Naive thymus-derived CD4-positive, alpha-beta T cell (primary cell): ENCODE data around the gene TCF3. TPM values are rescaled to one million over a fixed set of nuclear protein-coding genes. Genes with fewer than 3 reads are reported as not detected.

Experiments used
- ATAC-seq: fragments of 150-1000 bp; cut with Tn5 transposase; 2 replicates; pipeline ENCODE4 v1.10.0; 2021; ENCODE audit warnings: mild to moderate bottlenecking, moderate library complexity
- CTCF ChIA-PET: fragments of 350-600 bp; sonication (Branson Sonifier 250); formaldehyde crosslinking; loops from one replicate; lab custom pipeline; 2021; ENCODE audit warnings: antibody characterized with exemption; lab: Charles Lee
- POLR2A ChIA-PET: fragments of 350-600 bp; sonication (Branson Sonifier 250); formaldehyde crosslinking; loops from one replicate; lab custom pipeline; 2021; ENCODE audit warnings: antibody characterized with exemption, inconsistent platforms; lab: Charles Lee
- DNase-seq, 9 donors: peaks; one replicate each; pipeline versions ENCODE4 v3.0.0 to v3.0.0-alpha.2; 2020 to 2022; ENCODE audit warnings: mixed read lengths in 1 of 9
- H3K27ac ChIP-seq: one replicate; pipeline ENCODE4 v1.7.0; 2013; ENCODE audit warnings: mild to moderate bottlenecking, low read depth, low read length, moderate library complexity
- H3K27me3 ChIP-seq, 2 donors: one replicate each; pipeline ENCODE4 v1.7.0; 2013; ENCODE audit warnings: low read length in 2 of 2, mild to moderate bottlenecking in 2 of 2, moderate library complexity in 2 of 2; ENCODE audit not compliant: control insufficient read depth in 2 of 2, insufficient read depth in 2 of 2
- H3K36me3 ChIP-seq, 3 experiments: 1 replicate in 2 of 3; 2 replicates in 1 of 3; pipeline ENCODE4 v1.7.0; 2013; ENCODE audit warnings: low read length in 3 of 3, mild to moderate bottlenecking in 3 of 3, moderate library complexity in 1 of 3; ENCODE audit not compliant: insufficient read depth in 3 of 3, control insufficient read depth in 2 of 3
- H3K4me1 ChIP-seq, 2 donors: one replicate each; pipeline ENCODE4 v1.7.0; 2013; ENCODE audit warnings: low read length in 2 of 2, mild to moderate bottlenecking in 2 of 2, moderate library complexity in 1 of 2; ENCODE audit not compliant: control insufficient read depth in 2 of 2, insufficient read depth in 2 of 2
- H3K4me3 ChIP-seq: 2 replicates; pipeline ENCODE4 v1.7.0; 2013; ENCODE audit warnings: mild to moderate bottlenecking, low read length
- H3K9me3 ChIP-seq, 3 experiments: 1 replicate in 2 of 3; 2 replicates in 1 of 3; pipeline ENCODE4 v1.7.0; 2013; ENCODE audit warnings: low read length in 3 of 3; ENCODE audit not compliant: control insufficient read depth in 2 of 3
- H3K27ac Mint-ChIP-seq, 9 donors: one replicate each; pipeline ENCODE4 v1.8.0; 2020 to 2022; ENCODE audit warnings: mixed read lengths in 9 of 9, mild to moderate bottlenecking in 8 of 9, moderate library complexity in 5 of 9, inconsistent platforms in 2 of 9
- H3K27me3 Mint-ChIP-seq, 5 donors: one replicate each; pipeline ENCODE4 v1.8.0; 2021 to 2022; ENCODE audit warnings: mixed read lengths in 5 of 5, mild to moderate bottlenecking in 1 of 5
- H3K36me3 Mint-ChIP-seq, 5 donors: one replicate each; pipeline ENCODE4 v1.8.0; 2020 to 2022; ENCODE audit warnings: mixed read lengths in 5 of 5, mild to moderate bottlenecking in 3 of 5, inconsistent platforms in 1 of 5
- H3K4me1 Mint-ChIP-seq, 7 donors: one replicate each; pipeline ENCODE4 v1.8.0; 2020 to 2022; ENCODE audit warnings: mixed read lengths in 7 of 7, mild to moderate bottlenecking in 3 of 7, inconsistent platforms in 1 of 7
- H3K4me3 Mint-ChIP-seq, 10 donors: one replicate each; pipeline ENCODE4 v1.8.0; 2020 to 2022; ENCODE audit warnings: mild to moderate bottlenecking in 10 of 10, mixed read lengths in 10 of 10, moderate library complexity in 6 of 10, inconsistent platforms in 2 of 10
- H3K9me3 Mint-ChIP-seq, 11 donors: one replicate each; pipeline ENCODE4 v1.8.0; 2020 to 2022; ENCODE audit warnings: mixed read lengths in 11 of 11, mild to moderate bottlenecking in 4 of 11, inconsistent platforms in 1 of 11, moderate library complexity in 1 of 11
- intact Hi-C, 2 donors: fragments of 100-400 bp; cut with micrococcal nuclease; formaldehyde crosslinking; loops; one replicate each; pipeline ENCODE4 v1.15.1; 2023
- polyA plus RNA-seq, 2 donors: library from polyadenylated mRNA; unstranded; fragments of 300-500 nt; fragmentation: Illumina TruSeq; gene quantifications; one replicate each; pipeline ENCODE4 v1.2.3, GENCODE V29; 2021
- total RNA-seq, 6 experiments: library from RNA in 5 of 6; stranded (reverse) in 5 of 6; gene quantifications; 1 replicate in 5 of 6; 2 replicates in 1 of 6; pipeline ENCODE4 v1.2.3 and lab custom pipeline; 2021 to 2026

The TCF3 gene
- total and polyA plus RNA-seq, 7 experiments from 2014 or later, result 5.8 to 83.6 (median 72.1) TPM

DNA sequence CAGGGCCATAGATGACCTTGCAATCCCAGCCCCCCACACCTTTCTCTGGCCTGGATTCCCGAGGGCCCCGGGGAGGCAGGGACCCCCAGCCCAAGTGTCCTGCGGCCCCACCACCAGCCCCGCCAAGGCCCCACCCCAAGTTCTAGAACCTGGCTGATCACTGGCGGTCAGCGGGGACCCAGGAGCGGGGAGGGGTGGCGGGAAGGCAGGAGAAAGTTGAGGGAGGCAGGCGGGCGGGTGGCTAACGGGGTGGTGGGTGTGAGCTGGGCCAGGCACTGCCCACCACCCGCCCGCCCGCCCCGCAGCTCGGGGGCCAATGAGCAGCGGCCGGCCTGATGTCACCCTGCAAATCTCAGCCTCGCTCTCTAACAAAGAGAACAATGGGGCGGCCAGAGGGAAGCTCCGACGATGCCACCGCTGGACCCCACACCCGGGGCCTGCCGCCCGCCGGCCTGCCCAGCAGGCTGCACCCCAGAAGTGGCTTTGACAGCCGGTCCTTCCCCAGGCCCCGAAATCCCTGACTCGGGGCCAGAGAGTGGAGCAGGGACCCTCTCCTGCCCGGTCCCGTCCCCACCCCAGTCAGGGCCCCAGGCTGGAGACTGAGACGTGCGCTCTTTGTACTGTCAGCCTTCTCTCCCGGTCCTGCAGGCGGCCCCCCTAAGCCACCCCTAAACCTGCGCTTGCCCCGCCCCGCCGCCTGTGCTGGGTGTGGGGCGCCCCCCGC is 85.9 kb downstream of the TCF3 start:
- H3K27me3 ChIP-seq, result no peaks in the 10 kb centered on the region
- no peak overlapping the region for H3K27ac Mint-ChIP-seq
- DNase-seq, result no peak
- no peaks in the 10 kb centered on the region for H3K36me3 ChIP-seq
- ChIA-PET POLR2A (no interaction called here), CTCF (no interaction called here)
- ATAC-seq, result no peak
- no peak overlapping the region for H3K4me3 ChIP-seq
- peaks cover 5 to 6% of the 10 kb centered on the region in 2 donors for H3K4me1 ChIP-seq
- intact Hi-C loops, result no loop called here
- H3K4me1 Mint-ChIP-seq, result peaks cover 0 to 8% (median 3%) of the 10 kb centered on the region in 7 donors
- H3K9me3 Mint-ChIP-seq, result peaks cover 0 to 2% (median 0%) of the 10 kb centered on the region in 11 donors
- H3K27ac ChIP-seq, result no peak overlapping the region
- peaks cover 0 to 32% (median 6%) of the 10 kb centered on the region in 5 donors for H3K27me3 Mint-ChIP-seq
- H3K36me3 Mint-ChIP-seq, result no peaks in the 10 kb centered on the region
- no peaks in the 10 kb centered on the region for H3K9me3 ChIP-seq
- peak overlapping the region in 3 of 10 donors; percentile 21 to 38 (median 21) for H3K4me3 Mint-ChIP-seq

DNA sequence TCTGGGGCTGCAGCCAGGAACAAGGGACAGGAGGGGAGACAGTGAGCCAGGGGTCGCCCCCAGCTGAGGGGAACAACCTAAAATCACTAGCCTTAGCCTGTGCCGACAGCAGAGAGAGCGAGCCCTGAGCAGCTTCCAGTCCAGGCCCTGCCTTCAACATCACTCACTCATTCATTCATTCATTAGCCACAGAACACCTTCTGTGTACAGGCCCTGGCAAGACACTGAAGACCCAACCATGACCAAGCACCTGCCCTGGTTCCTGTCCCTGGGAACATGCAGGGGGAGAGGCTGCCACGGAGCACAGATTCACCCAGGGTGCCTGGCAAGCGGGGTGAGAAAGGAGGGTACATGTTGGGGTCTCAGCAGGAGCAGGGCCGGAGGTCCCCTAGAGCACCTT is 89.2 kb downstream of the TCF3 start:
- peaks cover 0 to 4% (median 0%) of the 10 kb centered on the region in 7 donors for H3K4me1 Mint-ChIP-seq
- peaks cover 0 to 13% (median 0%) of the 10 kb centered on the region in 5 donors for H3K27me3 Mint-ChIP-seq
- no peak for DNase-seq
- H3K27ac Mint-ChIP-seq, result no peak overlapping the region
- POLR2A ChIA-PET, result no interaction called here
- Histone ChIP-seq H3K36me3 (no peaks in the 10 kb centered on the region), H3K27ac (no peak overlapping the region), H3K9me3 (no peaks in the 10 kb centered on the region), H3K4me3 (no peak overlapping the region), H3K4me1 (no peaks in the 10 kb centered on the region), H3K27me3 (no peaks in the 10 kb centered on the region)
- no peaks in the 10 kb centered on the region for H3K36me3 Mint-ChIP-seq
- CTCF ChIA-PET, result no interaction called here
- H3K4me3 Mint-ChIP-seq, result no peak overlapping the region
- H3K9me3 Mint-ChIP-seq, result peaks cover 0 to 2% (median 0%) of the 10 kb centered on the region in 11 donors
- no peak for ATAC-seq
- intact Hi-C loops, result no loop called here

DNA sequence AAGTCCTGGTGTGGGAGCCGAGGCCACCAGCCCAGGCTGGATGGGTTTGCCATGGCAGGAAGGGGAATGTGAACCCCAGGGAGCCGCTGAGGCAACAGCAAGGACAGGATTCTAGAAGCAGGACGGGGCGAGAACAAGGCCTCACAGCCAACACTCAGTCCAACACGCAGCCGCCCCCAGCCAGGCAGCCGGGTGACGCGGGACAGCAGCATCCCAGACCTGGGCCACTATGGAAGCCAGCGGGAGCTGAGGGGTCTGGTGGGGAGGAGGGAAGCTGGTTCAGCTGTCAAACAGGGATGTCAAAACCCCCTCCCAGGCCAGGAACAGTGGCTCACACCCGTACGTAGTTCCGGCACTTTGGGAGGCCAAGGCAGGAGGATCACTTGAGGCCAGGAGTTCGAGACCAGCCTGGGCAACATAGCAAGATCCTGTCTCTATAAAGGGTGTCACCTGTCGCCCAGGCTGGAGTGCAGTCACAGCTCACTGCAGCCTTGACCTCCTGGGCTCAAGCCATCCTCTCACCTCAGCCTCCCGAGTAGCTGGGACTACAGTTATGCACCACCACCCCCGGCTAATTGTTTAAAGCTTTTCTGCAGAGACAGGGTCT is 91.1 kb downstream of the TCF3 start:
- POLR2A ChIA-PET, result no interaction called here
- H3K4me1 Mint-ChIP-seq, result peaks cover 0 to 4% (median 0%) of the 10 kb centered on the region in 7 donors
- peaks cover 0 to 2% (median 0%) of the 10 kb centered on the region in 11 donors for H3K9me3 Mint-ChIP-seq

DNA sequence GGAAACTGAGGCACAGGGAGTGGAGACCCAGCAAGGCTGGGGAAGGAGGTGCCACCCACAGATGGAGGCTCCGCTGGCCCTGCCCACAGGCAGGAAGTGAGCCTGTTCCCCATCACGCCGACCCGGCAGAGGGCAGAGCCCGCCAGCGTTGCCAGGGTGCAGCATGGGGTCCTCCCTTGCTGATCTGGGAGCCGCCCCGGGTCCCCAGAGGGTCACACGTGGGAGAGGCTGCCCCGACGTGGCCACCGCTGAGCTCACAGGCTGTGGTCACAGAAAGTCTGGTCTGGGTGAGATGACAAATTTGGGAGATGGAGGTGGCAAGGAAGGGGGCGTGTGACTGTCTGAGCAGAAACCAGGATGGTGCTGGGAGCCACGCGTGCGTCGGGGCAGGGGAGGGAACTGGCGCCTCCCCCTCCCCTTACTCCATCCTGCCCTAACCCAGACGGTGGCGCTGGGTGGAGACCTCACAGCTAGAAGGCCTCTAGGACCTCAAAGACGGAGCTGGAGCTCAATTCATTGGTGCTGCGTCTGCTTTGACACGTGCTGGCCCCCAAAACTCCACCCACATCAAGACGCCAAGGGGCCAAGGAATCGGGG is 92.0 kb downstream of the TCF3 start:
- Histone ChIP-seq H3K36me3 (no peaks in the 10 kb centered on the region), H3K27ac (no peak overlapping the region), H3K4me1 (no peaks in the 10 kb centered on the region), H3K4me3 (no peak overlapping the region), H3K27me3 (no peaks in the 10 kb centered on the region), H3K9me3 (no peaks in the 10 kb centered on the region)
- intact Hi-C loops, result no loop called here
- ATAC-seq (no peak), DNase-seq (no peak)
- ChIA-PET POLR2A (no interaction called here), CTCF (no interaction called here)
- Mint-ChIP-seq H3K4me1 (peaks cover 0 to 4% (median 0%) of the 10 kb centered on the region in 7 donors), H3K36me3 (no peaks in the 10 kb centered on the region), H3K27me3 (peaks cover 0 to 7% (median 0%) of the 10 kb centered on the region in 5 donors), H3K27ac (no peak overlapping the region), H3K4me3 (no peak overlapping the region), H3K9me3 (peaks cover 0 to 2% (median 0%) of the 10 kb centered on the region in 11 donors)

More for the DNA sequence above, 91.1 kb downstream of the TCF3 start:
- Histone ChIP-seq H3K27me3 (no peaks in the 10 kb centered on the region), H3K9me3 (no peaks in the 10 kb centered on the region), H3K4me1 (no peaks in the 10 kb centered on the region), H3K27ac (no peak overlapping the region), H3K36me3 (no peaks in the 10 kb centered on the region), H3K4me3 (no peak overlapping the region)
- Mint-ChIP-seq H3K36me3 (no peaks in the 10 kb centered on the region), H3K27me3 (peaks cover 0 to 13% (median 0%) of the 10 kb centered on the region in 5 donors), H3K4me3 (no peak overlapping the region), H3K27ac (no peak overlapping the region)
- DNase-seq, result no peak
- intact Hi-C loops, result no loop called here
- no peak for ATAC-seq
- CTCF ChIA-PET, result no interaction called here

Other genes starting within 250 kb of the TCF3 start
- 100 to 1,000 TPM; 129 to 227 (median 144) TPM for gene DAZAP1, start 245.0 kb downstream of the TCF3 start, total RNA-seq
- 1 to 10 TPM; 5.0 to 5.7 TPM for gene DAZAP1, start 245.0 kb downstream of the TCF3 start, polyA plus RNA-seq
- gene RPS15, start 214.2 kb downstream of the TCF3 start, total RNA-seq, result 1,000 to 10,000 TPM; 1,300 to 2,097 (median 2,012) TPM
- 1,000 to 10,000 TPM; 3,657 to 3,761 TPM for gene RPS15, start 214.2 kb downstream of the TCF3 start, polyA plus RNA-seq
- gene APC2, start 202.5 kb downstream of the TCF3 start, total RNA-seq, result under 1 TPM; 0.05 to 0.24 (median 0.10) TPM
- under 1 TPM; 0.01 to 0.05 TPM for gene APC2, start 202.5 kb downstream of the TCF3 start, polyA plus RNA-seq
- gene C19orf25, start 173.4 kb downstream of the TCF3 start, total RNA-seq, result 10 to 100 TPM; 24.2 to 64.5 (median 44.6) TPM
- 10 to 100 TPM; 43.6 to 69.8 TPM for gene C19orf25, start 173.4 kb downstream of the TCF3 start, polyA plus RNA-seq
- 10 to 100 TPM in 1 of 5 experiments, 1 to 10 TPM in 3, under 1 TPM in 1; 0.87 to 10.8 (median 7.8) TPM for gene PCSK4, start 162.3 kb downstream of the TCF3 start, total RNA-seq
- under 1 TPM; 0.64 to 0.72 TPM for gene PCSK4, start 162.3 kb downstream of the TCF3 start, polyA plus RNA-seq
- 1 to 10 TPM; 1.6 to 5.3 (median 4.4) TPM for gene REEP6, start 161.4 kb downstream of the TCF3 start, total RNA-seq
- gene REEP6, start 161.4 kb downstream of the TCF3 start, polyA plus RNA-seq, result 1 to 10 TPM; 5.6 to 7.2 TPM
- 1 to 10 TPM; 3.6 to 9.9 (median 6.0) TPM for gene ADAMTSL5, start 139.6 kb downstream of the TCF3 start, total RNA-seq
- gene ADAMTSL5, start 139.6 kb downstream of the TCF3 start, polyA plus RNA-seq, result 1 to 10 TPM; 4.3 to 4.8 TPM
- not detected for gene PLK5, start 128.5 kb downstream of the TCF3 start, total RNA-seq
- gene PLK5, start 128.5 kb downstream of the TCF3 start, polyA plus RNA-seq, result not detected
- gene MEX3D, start 84.3 kb downstream of the TCF3 start, total RNA-seq, result 1 to 10 TPM; 2.1 to 8.3 (median 2.3) TPM
- not detected for gene MEX3D, start 84.3 kb downstream of the TCF3 start, polyA plus RNA-seq
- 10 to 100 TPM; 50.1 to 87.8 (median 64.6) TPM for gene MBD3, start 59.8 kb downstream of the TCF3 start, total RNA-seq
- 10 to 100 TPM in 1 of 2 donors, 1 to 10 TPM in 1; 9.1 to 23.1 TPM for gene MBD3, start 59.8 kb downstream of the TCF3 start, polyA plus RNA-seq
- gene UQCR11, start 47.2 kb downstream of the TCF3 start, total RNA-seq, result 100 to 1,000 TPM in 4 of 5 experiments, 10 to 100 TPM in 1; 94.3 to 170 (median 123) TPM
- gene UQCR11, start 47.2 kb downstream of the TCF3 start, polyA plus RNA-seq, result 100 to 1,000 TPM; 292 to 606 TPM
- not detected for gene ONECUT3, start 100.9 kb upstream of the TCF3 start, total RNA-seq
- not detected for gene ONECUT3, start 100.9 kb upstream of the TCF3 start, polyA plus RNA-seq
- gene ATP8B3, start 159.7 kb upstream of the TCF3 start, total RNA-seq, result 10 to 100 TPM in 1 of 5 experiments, 1 to 10 TPM in 4; 1.8 to 15.3 (median 4.0) TPM
- under 1 TPM; 0.83 TPM for gene ATP8B3, start 159.7 kb upstream of the TCF3 start, polyA plus RNA-seq
- gene REXO1, start 195.9 kb upstream of the TCF3 start, total RNA-seq, result 10 to 100 TPM; 52.7 to 92.6 (median 73.1) TPM
- gene REXO1, start 195.9 kb upstream of the TCF3 start, polyA plus RNA-seq, result 1 to 10 TPM; 5.4 to 9.6 TPM
- gene KLF16, start 211.0 kb upstream of the TCF3 start, total RNA-seq, result 10 to 100 TPM; 20.5 to 65.2 (median 21.1) TPM
- under 1 TPM; 0.41 to 0.47 TPM for gene KLF16, start 211.0 kb upstream of the TCF3 start, polyA plus RNA-seq
- gene ABHD17A, start 232.9 kb upstream of the TCF3 start, total RNA-seq, result 100 to 1,000 TPM in 4 of 5 experiments, 10 to 100 TPM in 1; 92.9 to 175 (median 127) TPM
- gene ABHD17A, start 232.9 kb upstream of the TCF3 start, polyA plus RNA-seq, result 100 to 1,000 TPM; 135 to 140 TPM